ENCODE results near the gene CNPY3.

Gene CNPY3

GRCh38 chr6:42970871-42971612 is 41.8 kb downstream of the CNPY3 start (continued):
- no peak for TF ChIP-seq PRDM2 (tag by site-specific recombination; IDR thresholded peaks at IDR 0.05; ENCODE audit: borderline replicate concordance)
- no peak for TF ChIP-seq ZNF623 (tag by site-specific recombination; IDR thresholded peaks at IDR 0.05)
- TF ChIP-seq ZNF571 (tag by site-specific recombination; IDR thresholded peaks at IDR 0.05), result no peak
- no peak for TF ChIP-seq ZBTB8A (tag by site-specific recombination; IDR thresholded peaks at IDR 0.05)
- TF ChIP-seq ZNF677 (tag by site-specific recombination; IDR thresholded peaks at IDR 0.05), result no peak
- peak; percentile 51 for TF ChIP-seq ZNF394 (tag by site-specific recombination; IDR thresholded peaks at IDR 0.05; ENCODE audit: borderline replicate concordance)
- no peak for TF ChIP-seq YY1 (tag by site-specific recombination; IDR thresholded peaks at IDR 0.05)
- TF ChIP-seq PRDM10 (tag by site-specific recombination; IDR thresholded peaks at IDR 0.05), result peak; percentile 95
- TF ChIP-seq PRDM1 (tag by site-specific recombination; IDR thresholded peaks at IDR 0.05), result 0 out of 2 replicates have a peak, but pooled peaks have one; percentile 14
- peak; percentile 74 for TF ChIP-seq ZBTB17 (tag by site-specific recombination; IDR thresholded peaks at IDR 0.05)
- no peak for TF ChIP-seq ZNF514 (tag by site-specific recombination; IDR thresholded peaks at IDR 0.05)
- TF ChIP-seq ZNF670 (tag by site-specific recombination; IDR thresholded peaks at IDR 0.05; ENCODE audit: low read depth), result no peak
- peak; percentile 84 for TF ChIP-seq INSM2 (tag by site-specific recombination; IDR thresholded peaks at IDR 0.05)
- no peak for TF ChIP-seq CTCF (tag by site-specific recombination; IDR thresholded peaks at IDR 0.05)
- TF ChIP-seq MEIS1 (CRISPR knock-in tag; IDR thresholded peaks at IDR 0.05; ENCODE audit: borderline replicate concordance), result no peak
- TF ChIP-seq ZNF433 (tag by site-specific recombination; IDR thresholded peaks at IDR 0.05; ENCODE audit: low read depth), result no peak
- no peak for TF ChIP-seq ZNF621 (tag by site-specific recombination; IDR thresholded peaks at IDR 0.05)
- no peak for TF ChIP-seq ZNF843 (tag by site-specific recombination; IDR thresholded peaks at IDR 0.05)
- TF ChIP-seq ZNF692 (tag by site-specific recombination; IDR thresholded peaks at IDR 0.05), result no peak
- TF ChIP-seq MYNN (tag by site-specific recombination; IDR thresholded peaks at IDR 0.05; ENCODE audit: borderline replicate concordance), result no peak
